ENCODE measurements around the gene RPTOR.
A peak's percentile ranks its signal among the peaks of the same experiment; 100 is the strongest.

RPTOR gene

DNA sequence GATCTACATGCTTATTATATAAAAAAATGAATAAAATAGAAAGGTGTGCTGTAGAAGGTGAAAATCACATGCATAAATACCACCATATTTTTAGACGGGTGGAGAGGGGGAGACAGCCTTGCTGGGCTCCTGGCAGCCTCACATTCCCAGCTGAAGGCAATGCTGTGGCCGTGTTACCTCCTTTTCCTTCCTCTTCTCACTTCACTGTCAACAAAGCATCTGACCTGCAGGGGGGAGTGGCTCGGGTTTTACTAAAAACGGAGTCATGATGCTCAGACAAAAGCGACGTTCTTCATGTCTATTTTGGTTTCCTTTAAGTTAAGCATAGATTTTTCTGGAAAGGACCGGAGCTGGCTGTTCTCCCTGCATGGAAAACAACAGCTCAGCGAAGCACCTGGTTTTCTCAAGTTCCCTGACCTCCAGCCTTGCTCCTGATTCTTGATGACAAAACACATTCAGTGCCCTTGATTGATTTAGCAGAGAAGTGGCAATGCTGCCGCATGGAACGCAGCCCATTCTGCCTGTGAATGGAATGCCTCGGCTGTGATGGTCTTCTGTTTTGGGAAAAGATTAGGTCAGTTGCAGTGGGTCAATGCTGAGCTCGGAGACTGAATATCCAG is 5.5 kb upstream of the RPTOR start:
- TF ChIP-seq, protein P1, sequence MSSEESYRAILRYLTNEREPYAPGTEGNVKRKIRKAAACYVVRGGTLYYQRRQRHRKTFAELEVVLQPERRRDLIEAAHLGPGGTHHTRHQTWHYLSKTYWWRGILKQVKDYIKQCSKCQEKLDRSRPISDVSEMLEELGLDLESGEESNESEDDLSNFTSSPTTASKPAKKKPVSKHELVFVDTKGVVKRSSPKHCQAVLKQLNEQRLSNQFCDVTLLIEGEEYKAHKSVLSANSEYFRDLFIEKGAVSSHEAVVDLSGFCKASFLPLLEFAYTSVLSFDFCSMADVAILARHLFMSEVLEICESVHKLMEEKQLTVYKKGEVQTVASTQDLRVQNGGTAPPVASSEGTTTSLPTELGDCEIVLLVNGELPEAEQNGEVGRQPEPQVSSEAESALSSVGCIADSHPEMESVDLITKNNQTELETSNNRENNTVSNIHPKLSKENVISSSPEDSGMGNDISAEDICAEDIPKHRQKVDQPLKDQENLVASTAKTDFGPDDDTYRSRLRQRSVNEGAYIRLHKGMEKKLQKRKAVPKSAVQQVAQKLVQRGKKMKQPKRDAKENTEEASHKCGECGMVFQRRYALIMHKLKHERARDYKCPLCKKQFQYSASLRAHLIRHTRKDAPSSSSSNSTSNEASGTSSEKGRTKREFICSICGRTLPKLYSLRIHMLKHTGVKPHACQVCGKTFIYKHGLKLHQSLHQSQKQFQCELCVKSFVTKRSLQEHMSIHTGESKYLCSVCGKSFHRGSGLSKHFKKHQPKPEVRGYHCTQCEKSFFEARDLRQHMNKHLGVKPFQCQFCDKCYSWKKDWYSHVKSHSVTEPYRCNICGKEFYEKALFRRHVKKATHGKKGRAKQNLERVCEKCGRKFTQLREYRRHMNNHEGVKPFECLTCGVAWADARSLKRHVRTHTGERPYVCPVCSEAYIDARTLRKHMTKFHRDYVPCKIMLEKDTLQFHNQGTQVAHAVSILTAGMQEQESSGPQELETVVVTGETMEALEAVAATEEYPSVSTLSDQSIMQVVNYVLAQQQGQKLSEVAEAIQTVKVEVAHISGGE (tag by site-specific recombination; conservative IDR thresholded peaks at IDR 0.05; ENCODE audit: low read depth): peak; percentile 86
- TF ChIP-seq, protein P2, sequence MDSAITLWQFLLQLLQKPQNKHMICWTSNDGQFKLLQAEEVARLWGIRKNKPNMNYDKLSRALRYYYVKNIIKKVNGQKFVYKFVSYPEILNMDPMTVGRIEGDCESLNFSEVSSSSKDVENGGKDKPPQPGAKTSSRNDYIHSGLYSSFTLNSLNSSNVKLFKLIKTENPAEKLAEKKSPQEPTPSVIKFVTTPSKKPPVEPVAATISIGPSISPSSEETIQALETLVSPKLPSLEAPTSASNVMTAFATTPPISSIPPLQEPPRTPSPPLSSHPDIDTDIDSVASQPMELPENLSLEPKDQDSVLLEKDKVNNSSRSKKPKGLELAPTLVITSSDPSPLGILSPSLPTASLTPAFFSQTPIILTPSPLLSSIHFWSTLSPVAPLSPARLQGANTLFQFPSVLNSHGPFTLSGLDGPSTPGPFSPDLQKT (IDR thresholded peaks at IDR 0.05; ENCODE audit: borderline replicate concordance, low read depth, low read length): no peak
- Histone ChIP-seq H3K27ac (ENCODE audit: extremely low read depth, low read depth, low read length) (no peak overlapping the region), H3K4me3 (ENCODE audit: low read depth, low read length) (no peak overlapping the region), H3K9me3 (ENCODE audit: control insufficient read depth, insufficient read depth, low read depth, low read length) (no peaks in the 10 kb centered on the region), H3K36me3 (ENCODE audit: control insufficient read depth in 2 of 2, insufficient read depth in 1 of 2, low read length in 2 of 2) (no peaks in the 10 kb centered on the region), H3K4me1 (ENCODE audit: control insufficient read depth, insufficient read depth, low read length) (peaks cover 2% of the 10 kb centered on the region; the same call in 1 of the 2 replicates)
- POLR2A ChIA-PET: interaction anchor here (1.7 kb wide), 1 partner anchor 9 kb away, joined by 3 read pairs; no protein-coding TSS in a partner anchor
- CTCF ChIA-PET: interaction anchor here (0.8 to 1.4 kb wide), 4 partner anchors 9 to 580 kb away, joined by 3 to 4 read pairs (median 4); no protein-coding TSS in a partner anchor

DNA sequence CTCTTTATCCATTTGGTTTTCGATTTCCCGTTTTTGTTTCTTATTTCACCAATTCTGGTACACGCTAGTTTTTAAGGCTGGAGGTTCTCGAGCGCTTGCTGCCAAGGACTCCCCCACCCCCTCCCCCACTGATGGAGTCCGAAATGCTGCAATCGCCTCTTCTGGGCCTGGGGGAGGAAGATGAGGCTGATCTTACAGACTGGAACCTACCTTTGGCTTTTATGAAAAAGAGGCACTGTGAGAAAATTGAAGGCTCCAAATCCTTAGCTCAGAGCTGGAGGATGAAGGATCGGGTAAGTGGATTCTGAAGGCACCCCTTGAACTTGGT is 825 bp downstream of the RPTOR start:
- peak overlapping the region; percentile 99 for H3K4me3 ChIP-seq (ENCODE audit: low read depth, low read length)
- no peak for TF ChIP-seq ZNF132 (tag by site-specific recombination; IDR thresholded peaks at IDR 0.05; ENCODE audit: borderline replicate concordance)
- no peak for TF ChIP-seq ZNF248 (tag by site-specific recombination; IDR thresholded peaks at IDR 0.05)
- TF ChIP-seq, protein P3, sequence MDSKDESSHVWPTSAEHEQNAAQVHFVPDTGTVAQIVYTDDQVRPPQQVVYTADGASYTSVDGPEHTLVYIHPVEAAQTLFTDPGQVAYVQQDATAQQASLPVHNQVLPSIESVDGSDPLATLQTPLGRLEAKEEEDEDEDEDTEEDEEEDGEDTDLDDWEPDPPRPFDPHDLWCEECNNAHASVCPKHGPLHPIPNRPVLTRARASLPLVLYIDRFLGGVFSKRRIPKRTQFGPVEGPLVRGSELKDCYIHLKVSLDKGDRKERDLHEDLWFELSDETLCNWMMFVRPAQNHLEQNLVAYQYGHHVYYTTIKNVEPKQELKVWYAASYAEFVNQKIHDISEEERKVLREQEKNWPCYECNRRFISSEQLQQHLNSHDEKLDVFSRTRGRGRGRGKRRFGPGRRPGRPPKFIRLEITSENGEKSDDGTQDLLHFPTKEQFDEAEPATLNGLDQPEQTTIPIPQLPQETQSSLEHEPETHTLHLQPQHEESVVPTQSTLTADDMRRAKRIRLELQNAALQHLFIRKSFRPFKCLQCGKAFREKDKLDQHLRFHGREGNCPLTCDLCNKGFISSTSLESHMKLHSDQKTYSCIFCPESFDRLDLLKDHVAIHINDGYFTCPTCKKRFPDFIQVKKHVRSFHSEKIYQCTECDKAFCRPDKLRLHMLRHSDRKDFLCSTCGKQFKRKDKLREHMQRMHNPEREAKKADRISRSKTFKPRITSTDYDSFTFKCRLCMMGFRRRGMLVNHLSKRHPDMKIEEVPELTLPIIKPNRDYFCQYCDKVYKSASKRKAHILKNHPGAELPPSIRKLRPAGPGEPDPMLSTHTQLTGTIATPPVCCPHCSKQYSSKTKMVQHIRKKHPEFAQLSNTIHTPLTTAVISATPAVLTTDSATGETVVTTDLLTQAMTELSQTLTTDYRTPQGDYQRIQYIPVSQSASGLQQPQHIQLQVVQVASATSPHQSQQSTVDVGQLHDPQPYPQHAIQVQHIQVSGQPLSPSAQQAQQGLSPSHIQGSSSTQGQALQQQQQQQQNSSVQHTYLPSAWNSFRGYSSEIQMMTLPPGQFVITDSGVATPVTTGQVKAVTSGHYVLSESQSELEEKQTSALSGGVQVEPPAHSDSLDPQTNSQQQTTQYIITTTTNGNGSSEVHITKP (tag by site-specific recombination; IDR thresholded peaks at IDR 0.05): peak; percentile 95
- TF ChIP-seq WT1 (tag by site-specific recombination; IDR thresholded peaks at IDR 0.05): no peak
- no peak for TF ChIP-seq ZNF19 (tag by site-specific recombination; IDR thresholded peaks at IDR 0.05; ENCODE audit: low read depth)
- TF ChIP-seq SCRT2 (tag by site-specific recombination; IDR thresholded peaks at IDR 0.05): no peak
- no peak; the same call in 1 of the 2 replicates for TF ChIP-seq ZBTB17 (tag by site-specific recombination; IDR thresholded peaks at IDR 0.05)
- peak; percentile 79 for TF ChIP-seq ZNF335 (tag by site-specific recombination; conservative IDR thresholded peaks at IDR 0.05)
- TF ChIP-seq RBAK (tag by site-specific recombination; IDR thresholded peaks at IDR 0.05): no peak
- 0 out of 2 replicates have a peak, but pooled peaks have one; percentile 31 for TF ChIP-seq YY1 (tag by site-specific recombination; IDR thresholded peaks at IDR 0.05)
- TF ChIP-seq, protein P4, sequence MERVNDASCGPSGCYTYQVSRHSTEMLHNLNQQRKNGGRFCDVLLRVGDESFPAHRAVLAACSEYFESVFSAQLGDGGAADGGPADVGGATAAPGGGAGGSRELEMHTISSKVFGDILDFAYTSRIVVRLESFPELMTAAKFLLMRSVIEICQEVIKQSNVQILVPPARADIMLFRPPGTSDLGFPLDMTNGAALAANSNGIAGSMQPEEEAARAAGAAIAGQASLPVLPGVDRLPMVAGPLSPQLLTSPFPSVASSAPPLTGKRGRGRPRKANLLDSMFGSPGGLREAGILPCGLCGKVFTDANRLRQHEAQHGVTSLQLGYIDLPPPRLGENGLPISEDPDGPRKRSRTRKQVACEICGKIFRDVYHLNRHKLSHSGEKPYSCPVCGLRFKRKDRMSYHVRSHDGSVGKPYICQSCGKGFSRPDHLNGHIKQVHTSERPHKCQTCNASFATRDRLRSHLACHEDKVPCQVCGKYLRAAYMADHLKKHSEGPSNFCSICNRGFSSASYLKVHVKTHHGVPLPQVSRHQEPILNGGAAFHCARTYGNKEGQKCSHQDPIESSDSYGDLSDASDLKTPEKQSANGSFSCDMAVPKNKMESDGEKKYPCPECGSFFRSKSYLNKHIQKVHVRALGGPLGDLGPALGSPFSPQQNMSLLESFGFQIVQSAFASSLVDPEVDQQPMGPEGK (tag by site-specific recombination; IDR thresholded peaks at IDR 0.05): peak; percentile 49; the same call in 1 of the 2 replicates
- no peak for TF ChIP-seq SALL2 (tag by site-specific recombination; IDR thresholded peaks at IDR 0.05; ENCODE audit: borderline replicate concordance)
- TF ChIP-seq, protein P5, sequence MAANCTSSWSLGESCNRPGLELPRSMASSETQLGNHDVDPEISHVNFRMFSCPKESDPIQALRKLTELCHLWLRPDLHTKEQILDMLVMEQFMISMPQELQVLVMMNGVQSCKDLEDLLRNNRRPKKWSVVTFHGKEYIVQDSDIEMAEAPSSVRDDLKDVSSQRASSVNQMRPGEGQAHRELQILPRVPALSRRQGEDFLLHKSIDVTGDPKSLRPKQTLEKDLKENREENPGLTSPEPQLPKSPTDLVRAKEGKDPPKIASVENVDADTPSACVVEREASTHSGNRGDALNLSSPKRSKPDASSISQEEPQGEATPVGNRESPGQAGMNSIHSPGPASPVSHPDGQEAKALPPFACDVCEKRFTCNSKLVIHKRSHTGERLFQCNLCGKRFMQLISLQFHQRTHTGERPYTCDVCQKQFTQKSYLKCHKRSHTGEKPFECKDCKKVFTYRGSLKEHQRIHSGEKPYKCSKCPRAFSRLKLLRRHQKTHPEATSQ (tag by site-specific recombination; IDR thresholded peaks at IDR 0.05): no peak
- peak; percentile 24; the same call in 1 of the 2 replicates for TF ChIP-seq EGR2 (tag by site-specific recombination; IDR thresholded peaks at IDR 0.05; ENCODE audit: low read depth)
- TF ChIP-seq ZNF501 (tag by site-specific recombination; IDR thresholded peaks at IDR 0.05): no peak
- TF ChIP-seq, protein P6, sequence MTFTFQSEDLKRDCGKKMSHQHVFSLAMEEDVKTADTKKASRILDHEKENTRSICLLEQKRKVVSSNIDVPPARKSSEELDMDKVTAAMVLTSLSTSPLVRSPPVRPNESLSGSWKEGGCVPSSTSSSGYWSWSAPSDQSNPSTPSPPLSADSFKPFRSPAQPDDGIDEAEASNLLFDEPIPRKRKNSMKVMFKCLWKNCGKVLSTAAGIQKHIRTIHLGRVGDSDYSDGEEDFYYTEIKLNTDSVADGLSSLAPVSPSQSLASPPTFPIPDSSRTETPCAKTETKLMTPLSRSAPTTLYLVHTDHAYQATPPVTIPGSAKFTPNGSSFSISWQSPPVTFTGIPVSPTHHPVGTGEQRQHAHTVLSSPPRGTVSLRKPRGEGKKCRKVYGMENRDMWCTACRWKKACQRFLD (tag by site-specific recombination; IDR thresholded peaks at IDR 0.05): no peak
- ChIA-PET CTCF (interaction anchor here (1.0 to 1.8 kb wide), 2 partner anchors 30 to 33 kb away, joined by 3 to 7 read pairs; no protein-coding TSS in a partner anchor), POLR2A (interaction anchor here (0.6 to 3.2 kb wide), 4 partner anchors 69 to 399 kb away, joined by 3 to 22 read pairs (median 7); partner anchors contain the start of gene NPTX1)
- H3K36me3 ChIP-seq (ENCODE audit: control insufficient read depth in 2 of 2, insufficient read depth in 1 of 2, low read length in 2 of 2): peaks cover 0 to 10% of the 10 kb centered on the region in 2 experiments; a peak in 2 of 3 replicates
- H3K9me3 ChIP-seq (ENCODE audit: control insufficient read depth, insufficient read depth, low read depth, low read length): no peaks in the 10 kb centered on the region
- peak overlapping the region; percentile 68 for H3K27ac ChIP-seq (ENCODE audit: extremely low read depth, low read depth, low read length)
- H3K4me1 ChIP-seq (ENCODE audit: control insufficient read depth, insufficient read depth, low read length): peaks cover 10% of the 10 kb centered on the region
